ELR (cell line): ENCODE data around the gene ZNF605.
A peak's percentile ranks its signal among the peaks of the same experiment; 100 is the strongest.
"Not testable (repeated sequence)": the region's sequence is repeated elsewhere in the genome, so short reads cannot be mapped to it uniquely, and the experiment has no call there.

Source experiments
- DNase-seq: peaks from one replicate; pipeline ENCODE4 v3.0.0-alpha.2; 2015; ENCODE audit warnings: low read depth

Gene ZNF605

GRCh38 chr12:132907216-132907615 is 48.9 kb downstream of the ZNF605 start:
- no peak for DNase-seq

GRCh38 chr12:132904718-132905328 is 51.3 kb downstream of the ZNF605 start:
- peak; percentile 13 for DNase-seq

GRCh38 chr12:132899033-132899432 is 57.1 kb downstream of the ZNF605 start:
- peak; percentile 30 for DNase-seq

- no peak for DNase-seq
Observed at GRCh38 chr12:132888852-132889251, 67.3 kb downstream of the ZNF605 start.

- DNase-seq: peak; percentile 97
Observed at GRCh38 chr12:132887513-132888351, 68.4 kb downstream of the ZNF605 start, which contains the start of gene CHFR. TSS of gene CHFR (minus strand) at chr12:132887605. CDS start at chr12:132887328, 277 bp downstream.

- peak; percentile 44 for DNase-seq
Observed at GRCh38 chr12:132886529-132887477, 69.3 kb downstream of the ZNF605 start.

GRCh38 chr12:132881818-132882217 is 74.3 kb downstream of the ZNF605 start:
- no peak for DNase-seq

GRCh38 chr12:132874620-132875019 is 81.5 kb downstream of the ZNF605 start:
- DNase-seq: not testable (repeated sequence)

GRCh38 chr12:132874175-132874574 is 81.9 kb downstream of the ZNF605 start:
- no peak for DNase-seq

GRCh38 chr12:132873724-132874123 is 82.4 kb downstream of the ZNF605 start:
- DNase-seq: no peak

GRCh38 chr12:132872975-132873421 is 83.1 kb downstream of the ZNF605 start:
- DNase-seq: no peak

GRCh38 chr12:132872073-132872855 is 83.8 kb downstream of the ZNF605 start:
- DNase-seq: no peak

GRCh38 chr12:132869551-132869950 is 86.6 kb downstream of the ZNF605 start:
- DNase-seq: no peak
